Gastrocnemius medialis (tissue), 4 donors: ENCODE results near the gene TLX2.

Source experiments
- CTCF ChIP-seq, 5 experiments: fragments of 450-650 bp in 3 of 5; fragments of 200-600 bp in 2 of 5; sonication (generic) in 2 of 5; IDR thresholded peaks in 4 of 5; conservative IDR thresholded peaks in 1 of 5; 1 replicate in 4 of 5; 2 replicates in 1 of 5; pipeline ENCODE4 v1.5.1; 2016 to 2019; ENCODE audit warnings: antibody characterized with exemption in 5 of 5, mild to moderate bottlenecking in 3 of 5, moderate library complexity in 3 of 5
- POLR2A ChIP-seq, 2 donors: fragments of 450-650 bp; IDR thresholded peaks; one replicate each; pipeline ENCODE4 v1.6.1; 2017; ENCODE audit warnings: antibody characterized with exemption in 2 of 2, mild to moderate bottlenecking in 2 of 2, moderate library complexity in 2 of 2

- TF ChIP-seq POLR2A (IDR thresholded peaks at IDR 0.05) (no peak), CTCF (IDR thresholded peaks at IDR 0.05 in 4 of 5, conservative IDR thresholded peaks at IDR 0.05 in 1 of 5) (no peak)
These were observed 15.6 kb upstream of the TLX2 start for GRCh38 chr2:74498500-74499266.
